ENCODE data around the gene ASB14.
"Not testable (repeated sequence)": the region's sequence is repeated elsewhere in the genome, so short reads cannot be mapped to it uniquely, and the experiment has no call there.

The ASB14 gene

GRCh38 chr3:57292159-57292896 lies at the start of gene ASB14:
ASB14 (minus strand) TSS chr3:57292685; CDS start chr3:57292033, 652 bp downstream.
- DNase-seq = no peak

- DNase-seq = not testable (repeated sequence)
These were observed 46.7 kb upstream of the ASB14 start for GRCh38 chr3:57339071-57339642.

- not testable (repeated sequence) for DNase-seq
These were observed 46.0 kb upstream of the ASB14 start for GRCh38 chr3:57338272-57339070.

GRCh38 chr3:57335283-57335938 lies 42.9 kb upstream of the ASB14 start:
- DNase-seq = no peak

- DNase-seq = no peak
These were observed 38.7 kb upstream of the ASB14 start for GRCh38 chr3:57331078-57331610.

GRCh38 chr3:57326498-57326897 lies 34.0 kb upstream of the ASB14 start:
- not testable (repeated sequence) for DNase-seq

- no peak for DNase-seq
These were observed 21.7 kb upstream of the ASB14 start for GRCh38 chr3:57314204-57314603.

- no peak for DNase-seq
These were observed 17.4 kb upstream of the ASB14 start for GRCh38 chr3:57309769-57310360.

- DNase-seq = not testable (repeated sequence)
These were observed 11.0 kb upstream of the ASB14 start for GRCh38 chr3:57303520-57303919.

GRCh38 chr3:57298041-57298440 lies 5.6 kb upstream of the ASB14 start:
- no peak for DNase-seq

GRCh38 chr3:57292897-57293526 lies 527 bp upstream of the ASB14 start:
- DNase-seq = no peak

- DNase-seq = no peak
These were observed 4.1 kb downstream of the ASB14 start for GRCh38 chr3:57288403-57288802.

- no peak for DNase-seq
These were observed 5.3 kb downstream of the ASB14 start for GRCh38 chr3:57287205-57287604.

GRCh38 chr3:57283334-57283733 lies 9.2 kb downstream of the ASB14 start:
- DNase-seq = no peak

GRCh38 chr3:57281715-57282114 lies 10.8 kb downstream of the ASB14 start:
- DNase-seq = no peak

GRCh38 chr3:57279685-57280084 lies 12.8 kb downstream of the ASB14 start:
- DNase-seq = no peak

- no peak for DNase-seq
These were observed 14.2 kb downstream of the ASB14 start for GRCh38 chr3:57278237-57278636.

- DNase-seq = no peak
These were observed 17.1 kb downstream of the ASB14 start for GRCh38 chr3:57275393-57275792.

GRCh38 chr3:57274845-57275244 lies 17.6 kb downstream of the ASB14 start:
- no peak for DNase-seq

- DNase-seq = no peak
These were observed 24.1 kb downstream of the ASB14 start for GRCh38 chr3:57268416-57268815.

- no peak for DNase-seq
These were observed 30.6 kb downstream of the ASB14 start for GRCh38 chr3:57261929-57262328.

GRCh38 chr3:57261119-57261518 lies 31.4 kb downstream of the ASB14 start:
- no peak for DNase-seq

Measured in NK-92 treated with Interleukin-12 subunit alpha and Interleukin-12 subunit beta, amount 100 ng/mL, for 24 hours (cell line).